Measurements from ENCODE around the gene GLO1.

The GLO1 gene

GRCh38 chr6:38702558-38703397 is at the start of gene GLO1:
Gene GLO1 (minus strand): TSS chr6:38703145. CDS start chr6:38703054, 91 bp downstream.
- peak; percentile 99 for DNase-seq (ENCODE audit: low read depth)
- no peak for TF ChIP-seq CTCF (conservative IDR thresholded peaks at IDR 0.05; ENCODE audit: low read depth, low read length)
- H3K4me3 ChIP-seq (ENCODE audit: low read depth, low read length) = peak within 1 kb of the TSS; percentile 76

- no peak for TF ChIP-seq CTCF (conservative IDR thresholded peaks at IDR 0.05; ENCODE audit: low read depth, low read length)
- DNase-seq (ENCODE audit: low read depth) = no peak
Observed at GRCh38 chr6:38750968-38751615, 48.1 kb upstream of the GLO1 start.

GRCh38 chr6:38749473-38749872 is 46.5 kb upstream of the GLO1 start:
- DNase-seq (ENCODE audit: low read depth) = no peak
- TF ChIP-seq CTCF (conservative IDR thresholded peaks at IDR 0.05; ENCODE audit: low read depth, low read length) = no peak
- no peak overlapping the region for H3K4me3 ChIP-seq (ENCODE audit: low read depth, low read length)

More at GRCh38 chr6:38750968-38751615, 48.1 kb upstream of the GLO1 start:
- no peak overlapping the region for H3K4me3 ChIP-seq (ENCODE audit: low read depth, low read length)

- DNase-seq (ENCODE audit: low read depth) = peak; percentile 31
- TF ChIP-seq CTCF (conservative IDR thresholded peaks at IDR 0.05; ENCODE audit: low read depth, low read length) = peak; percentile 55
- H3K4me3 ChIP-seq (ENCODE audit: low read depth, low read length) = no peak overlapping the region
Observed at GRCh38 chr6:38739532-38739931, 36.6 kb upstream of the GLO1 start.

GRCh38 chr6:38738261-38738660 is 35.3 kb upstream of the GLO1 start:
- no peak for TF ChIP-seq CTCF (conservative IDR thresholded peaks at IDR 0.05; ENCODE audit: low read depth, low read length)
- H3K4me3 ChIP-seq (ENCODE audit: low read depth, low read length) = no peak overlapping the region
- no peak for DNase-seq (ENCODE audit: low read depth)

GRCh38 chr6:38736951-38737350 is 34.0 kb upstream of the GLO1 start:
- no peak for TF ChIP-seq CTCF (conservative IDR thresholded peaks at IDR 0.05; ENCODE audit: low read depth, low read length)

More at GRCh38 chr6:38736951-38737350, 34.0 kb upstream of the GLO1 start:
- no peak for DNase-seq (ENCODE audit: low read depth)
- H3K4me3 ChIP-seq (ENCODE audit: low read depth, low read length) = no peak overlapping the region

All from choroid plexus epithelial cell (primary cell).